CD4-positive, alpha-beta T cell treated with Interleukin-4 for 4 hours (primary cell): Measurements from ENCODE around the gene NPAS1.

Experiments used
- DNase-seq: peaks from one replicate; pipeline ENCODE4 v3.0.0-alpha.2; 2020

NPAS1 gene

DNA sequence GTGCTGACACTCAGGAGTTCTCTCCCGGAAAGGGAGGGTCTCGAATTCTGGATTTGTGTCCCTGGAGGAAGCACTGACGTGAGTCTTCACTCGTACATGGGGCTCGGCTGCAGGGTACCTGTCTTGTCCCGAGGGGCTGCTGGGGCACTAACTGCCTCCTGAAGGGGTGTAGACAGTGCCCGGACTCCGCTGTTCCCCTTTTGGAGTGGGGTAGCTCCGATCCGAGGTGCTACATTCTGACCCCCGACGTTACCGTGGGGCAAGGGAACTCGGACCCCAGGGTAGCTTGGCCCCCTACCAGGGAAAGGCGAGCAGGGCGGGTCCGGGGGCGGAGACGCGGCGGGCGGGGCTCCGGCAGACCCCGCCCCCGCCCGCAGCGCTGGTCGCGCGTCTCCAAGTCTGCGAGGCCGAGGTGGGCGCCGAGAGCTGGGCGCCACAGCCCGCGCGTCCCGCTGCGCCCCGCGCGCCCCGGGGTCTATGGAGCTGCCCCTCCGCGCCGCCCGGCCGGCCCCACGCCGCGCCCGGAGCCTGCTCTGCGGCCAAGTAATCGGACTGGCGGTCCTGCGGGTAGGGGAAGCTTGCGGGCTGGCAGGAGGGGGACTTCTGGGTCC is at the start of gene NPAS1:
Gene NPAS1 (plus strand): TSS at position 407 of the 611 bp plus-strand sequence. CDS start 1,211 bp downstream, outside the sequence.
- DNase-seq: no peak

DNA sequence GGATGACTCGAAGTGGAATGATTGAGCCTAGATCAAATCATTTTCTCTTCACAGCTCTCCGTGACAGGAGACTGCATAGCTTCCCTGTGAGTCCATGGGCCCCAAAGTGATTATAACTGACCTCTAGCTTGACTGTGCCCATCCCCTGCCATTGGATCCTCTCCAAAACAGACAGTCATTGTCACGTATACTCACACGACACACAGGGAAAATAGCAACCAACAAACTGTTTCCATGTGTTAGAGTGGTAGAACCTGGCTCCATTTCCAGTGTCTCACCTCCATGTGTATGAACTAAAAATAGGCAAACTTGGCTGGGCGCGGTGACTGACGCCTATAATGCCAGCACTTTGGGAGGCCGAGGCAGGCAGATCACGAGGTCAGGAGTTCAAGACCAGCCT is 48.8 kb upstream of the NPAS1 start:
- no peak for DNase-seq

GRCh38 chr19:46972311-46972710 is 47.3 kb upstream of the NPAS1 start:
- no peak for DNase-seq

GRCh38 chr19:46974181-46974580 is 45.5 kb upstream of the NPAS1 start:
- DNase-seq: no peak

- DNase-seq: no peak
Observed at GRCh38 chr19:46975011-46975924, 44.4 kb upstream of the NPAS1 start.

- DNase-seq: no peak
Observed at GRCh38 chr19:46975925-46976782, 43.5 kb upstream of the NPAS1 start.

DNA sequence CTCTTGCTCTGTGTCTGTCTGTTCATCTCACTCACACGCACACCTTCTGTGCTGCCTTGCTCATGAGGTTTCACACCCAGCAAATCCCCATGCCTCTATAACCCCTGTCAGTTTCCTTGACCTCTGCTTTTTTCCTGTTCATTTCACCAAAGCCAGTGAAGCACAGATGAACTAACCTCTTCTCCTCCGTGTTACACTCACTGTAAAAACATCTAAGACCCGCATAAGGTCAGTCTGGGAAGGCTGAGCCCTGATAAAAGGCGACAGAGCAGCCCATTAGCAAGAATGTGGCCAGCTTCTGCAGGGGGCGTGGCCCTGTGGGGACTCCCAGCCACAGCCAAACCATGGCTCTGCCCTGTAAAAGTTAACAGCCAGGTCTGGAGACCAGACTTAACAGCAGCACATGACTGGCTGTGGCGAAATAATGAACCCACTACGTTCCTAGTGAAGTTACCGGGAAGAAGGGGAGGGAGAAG is 42.8 kb upstream of the NPAS1 start:
- DNase-seq: no peak

- no peak for DNase-seq
Observed at GRCh38 chr19:46977548-46977947, 42.1 kb upstream of the NPAS1 start.

DNA sequence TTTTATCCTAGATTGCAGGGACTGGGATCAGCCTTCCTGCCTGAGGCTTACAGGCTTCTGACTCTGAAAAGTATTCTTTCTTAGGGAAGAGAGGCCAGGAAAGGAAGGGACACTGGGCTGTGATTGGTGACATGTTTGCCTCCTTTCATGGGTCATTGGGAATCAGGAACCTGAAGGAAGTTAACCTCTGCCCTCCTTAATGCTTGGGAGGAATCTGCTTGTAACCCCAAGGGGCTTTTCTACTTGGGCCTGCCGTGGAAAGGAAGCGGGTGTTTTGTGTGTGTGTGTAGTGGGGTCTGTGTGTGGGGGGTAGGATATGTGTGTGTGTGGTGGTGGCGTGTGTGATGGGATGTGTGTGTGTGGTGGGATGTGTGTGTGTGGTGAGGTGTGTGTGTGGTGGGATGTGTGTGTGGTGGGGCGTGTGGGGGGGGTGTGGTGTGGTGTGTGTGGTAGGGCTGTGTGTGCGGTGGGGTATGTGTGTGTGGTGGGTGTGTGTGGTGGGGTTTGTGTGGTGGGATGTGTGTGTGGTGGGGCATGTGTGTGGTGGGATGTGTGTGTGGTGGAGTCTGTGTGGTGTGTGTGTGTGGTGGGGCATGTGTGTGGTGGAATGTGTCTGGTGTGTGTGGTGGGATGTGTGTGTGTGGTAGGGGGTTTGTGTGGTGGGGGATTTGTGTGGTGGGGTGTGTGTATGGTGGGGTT is 41.3 kb upstream of the NPAS1 start:
- peak; percentile 21 for DNase-seq

DNA sequence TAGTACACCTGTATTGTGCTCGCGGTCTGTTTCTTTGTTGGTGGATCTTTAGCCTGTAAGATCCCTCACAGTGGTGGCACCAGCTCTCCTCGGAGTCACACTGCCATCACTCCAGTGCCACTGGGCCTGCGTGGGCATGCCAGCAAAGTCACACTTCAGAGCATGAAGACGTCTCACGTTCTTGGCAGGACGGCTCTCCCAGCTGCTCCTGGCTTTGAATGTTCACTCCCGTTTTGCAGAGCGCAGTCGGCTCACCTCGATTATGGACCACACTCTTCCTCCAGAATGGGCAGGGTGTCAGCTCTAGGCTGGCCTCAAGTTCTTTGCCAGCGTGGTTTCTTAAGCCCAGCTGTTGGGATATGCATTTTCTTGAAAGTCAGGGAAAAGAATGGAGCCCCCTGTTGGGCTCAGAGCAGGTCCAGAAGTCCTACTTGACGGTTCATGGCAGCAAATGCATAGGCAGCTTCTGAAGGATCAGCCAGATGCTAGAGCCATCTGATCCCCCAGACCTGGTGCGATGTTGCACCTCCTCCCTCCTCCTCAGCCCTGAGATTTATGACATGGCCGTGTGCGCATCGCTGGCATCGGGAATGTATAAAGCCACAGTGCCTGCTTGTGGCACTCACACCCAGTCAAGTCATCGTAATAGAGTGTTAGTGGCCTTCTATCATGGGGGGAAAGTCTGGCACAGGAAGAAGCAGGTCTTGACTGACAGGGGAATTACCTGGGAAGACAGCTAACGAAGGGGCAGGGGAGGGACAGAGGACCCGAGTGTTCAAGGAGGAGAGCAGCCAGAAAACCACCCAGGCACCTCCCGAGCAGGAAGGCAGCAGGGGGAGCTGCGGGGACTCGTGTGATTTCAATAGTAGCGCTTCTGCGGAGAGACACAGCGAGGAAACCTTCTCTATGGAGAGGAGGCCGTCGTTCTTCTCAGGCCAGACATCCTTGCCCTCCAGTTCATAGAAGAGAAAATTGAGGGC is 40.2 kb upstream of the NPAS1 start:
- no peak for DNase-seq

GRCh38 chr19:46980761-46981160 is 38.9 kb upstream of the NPAS1 start:
- DNase-seq: peak; percentile 11

DNA sequence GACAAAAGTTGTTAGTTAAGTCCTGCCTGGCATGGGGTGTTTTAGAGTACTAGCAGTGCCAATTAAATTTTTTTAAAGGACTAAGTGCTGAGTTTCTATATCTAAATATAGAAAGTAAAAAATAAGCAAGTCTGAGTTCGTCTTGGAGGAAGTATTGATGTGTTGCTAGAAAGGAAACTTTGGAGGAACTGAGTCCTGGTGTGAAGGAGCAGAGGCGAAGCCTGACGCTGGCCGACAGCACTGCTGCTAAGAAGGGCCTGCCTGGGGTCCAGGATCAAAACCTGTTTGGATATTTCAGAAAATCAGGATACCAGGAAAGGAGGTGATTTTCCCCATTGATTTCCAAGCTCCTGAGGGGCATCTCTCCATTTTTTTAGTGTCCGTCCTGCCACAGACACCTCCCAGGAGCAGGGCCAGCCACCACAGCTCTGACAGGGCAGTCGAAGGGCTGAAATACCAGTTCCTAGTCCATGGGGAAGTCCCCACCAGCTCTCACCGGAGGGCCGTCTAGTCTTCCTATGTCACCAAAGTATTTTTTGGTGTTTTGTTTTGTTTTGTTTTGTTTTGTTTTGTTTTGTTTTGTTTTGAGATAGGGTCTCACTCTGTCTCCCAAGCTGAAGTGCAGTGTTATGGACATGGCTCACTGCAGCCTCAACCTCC is 38.2 kb upstream of the NPAS1 start:
- DNase-seq: no peak

DNA sequence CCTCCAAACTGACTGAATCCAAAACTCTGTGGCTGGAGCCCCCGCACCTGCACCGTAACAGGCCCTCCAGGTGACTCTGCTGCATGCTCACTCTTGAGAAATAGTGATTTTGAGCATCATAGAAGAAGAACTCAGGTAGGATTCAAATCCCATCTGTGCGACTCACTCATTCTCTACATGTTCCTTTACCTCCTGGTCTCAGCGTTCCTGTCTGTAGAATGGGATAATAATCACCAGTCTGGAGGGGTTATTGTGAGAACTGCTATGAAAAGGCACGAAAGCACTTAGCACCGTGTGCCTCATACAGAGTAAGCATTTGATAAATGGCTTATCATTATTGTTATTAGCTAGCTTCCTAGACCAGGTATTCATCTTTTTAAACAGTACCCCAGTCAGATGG is 36.5 kb upstream of the NPAS1 start:
- no peak for DNase-seq

GRCh38 chr19:46984077-46985010 is 35.3 kb upstream of the NPAS1 start:
- no peak for DNase-seq

- no peak for DNase-seq
Observed at GRCh38 chr19:46985542-46986415, 33.9 kb upstream of the NPAS1 start.

- DNase-seq: no peak
Observed at GRCh38 chr19:46988614-46989230, 30.9 kb upstream of the NPAS1 start.

DNA sequence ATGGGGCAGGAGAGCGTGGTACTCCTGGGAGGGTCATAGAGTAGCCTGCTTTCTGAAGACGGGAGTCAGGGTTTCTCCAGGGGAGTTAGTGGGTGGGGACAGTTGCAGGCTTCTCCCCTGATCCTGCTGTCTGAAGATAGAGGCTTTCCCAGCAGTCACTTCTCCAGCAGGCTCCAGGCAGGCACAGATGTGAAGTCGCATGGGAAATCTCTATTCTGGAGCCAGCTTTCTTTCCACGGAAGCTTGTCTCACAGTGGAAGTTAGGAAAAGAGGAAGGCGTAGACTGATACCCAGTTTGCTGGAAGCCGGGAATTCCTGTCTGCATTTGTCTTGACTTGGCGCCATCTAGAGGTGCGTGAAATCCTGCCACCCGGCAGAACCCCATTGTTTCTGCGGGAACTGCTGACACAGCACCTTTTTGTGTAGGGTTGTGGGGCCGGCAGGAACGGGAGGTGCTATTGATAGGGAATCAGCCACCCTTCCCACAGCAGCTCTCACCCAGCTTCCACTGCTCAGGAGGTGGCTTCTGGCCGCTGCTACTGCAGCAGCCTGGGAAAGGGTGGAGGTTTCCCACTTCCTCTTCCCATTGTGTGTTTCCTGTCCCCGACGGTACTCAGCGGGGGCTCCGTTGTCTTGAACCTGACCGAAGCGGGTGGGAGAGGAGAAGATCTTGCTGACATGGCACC is 28.5 kb upstream of the NPAS1 start:
- DNase-seq: peak; percentile 66
